ENCODE measurements around the gene GRM7. TPM values are rescaled to one million over a fixed set of nuclear protein-coding genes. Genes with fewer than 3 reads are reported as not detected.

GRM7 gene
- total RNA-seq, 1 experiment from 2014 or later: not detected

DNA sequence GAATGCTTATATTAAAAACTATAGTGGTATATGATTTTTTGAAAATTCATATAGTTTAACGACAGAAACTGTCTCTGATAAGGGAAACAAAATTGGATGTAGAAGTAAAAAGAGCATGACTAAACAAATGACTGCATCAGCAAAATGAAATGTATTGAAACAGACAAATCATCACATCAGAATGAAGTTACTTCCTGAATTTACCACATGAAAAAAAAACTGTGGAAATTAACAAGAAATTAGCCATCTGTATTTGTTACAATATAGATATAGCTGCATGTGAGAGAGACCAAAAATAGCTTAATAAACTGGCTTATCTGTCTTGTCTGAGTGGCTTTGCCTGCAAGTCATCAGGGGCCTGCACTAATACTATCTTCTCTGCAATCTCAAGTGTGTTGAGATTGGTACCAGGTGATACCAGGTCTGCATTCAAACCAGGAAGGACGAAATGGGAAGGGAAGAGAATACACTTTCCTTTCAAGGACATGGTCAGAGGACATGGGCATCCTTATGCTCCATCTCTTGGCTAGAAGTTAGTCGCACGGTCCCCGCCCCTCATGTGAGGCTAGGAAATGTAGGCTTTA lies 388.7 kb downstream of the GRM7 start:
- DNase-seq (ENCODE audit: low read depth, low spot score) (no peak), ATAC-seq (no peak)
- Histone ChIP-seq H3K9me2 (ENCODE audit: insufficient read depth) (no peaks in the 10 kb centered on the region), H3K4me1 (ENCODE audit: control insufficient read depth in 1 of 2, insufficient read depth in 2 of 2, low read length in 2 of 2) (no peaks in the 10 kb centered on the region), H3K9me3 (ENCODE audit: control insufficient read depth in 1 of 2, insufficient read depth in 1 of 2, low read depth in 1 of 2, low read length in 2 of 2) (no peaks in the 10 kb centered on the region), H3K9ac (ENCODE audit: low read length) (no peak overlapping the region), H3K79me2 (ENCODE audit: insufficient read depth, low read length) (no peaks in the 10 kb centered on the region), H3K36me3 (ENCODE audit: control insufficient read depth in 1 of 2, insufficient read depth in 2 of 2, low read length in 2 of 2) (no peaks in the 10 kb centered on the region), H3K4me2 (ENCODE audit: low read length) (no peak overlapping the region), H3K27me3 (ENCODE audit: insufficient read depth, low read length) (no peaks in the 10 kb centered on the region; the same call in 1 of the 2 replicates), H4K20me1 (ENCODE audit: insufficient read depth) (no peaks in the 10 kb centered on the region), H3K4me3 (replicated peaks in 1 of 2; ENCODE audit: low read depth in 1 of 2, low read length in 2 of 2) (no peak overlapping the region), H2AFZ (ENCODE audit: low read depth, low read length, poor library complexity, severe bottlenecking) (no peak overlapping the region), H3K27ac (ENCODE audit: low read depth, low read length) (no peak overlapping the region)
- intact Hi-C loops (cut with micrococcal nuclease): no loop called here
- ChIA-PET CTCF (no interaction called here), POLR2A (no interaction called here), RAD21 (ENCODE audit: low non-redundant PET in 1 of 2, low total read pairs in 2 of 2, uncharacterized antibody in 2 of 2, unreplicated experiment in 2 of 2) (no interaction called here)
- TF ChIP-seq EZH2phosphoT487 (IDR thresholded peaks at IDR 0.05; ENCODE audit: borderline replicate concordance): no peak
- TF ChIP-seq, protein P1, sequence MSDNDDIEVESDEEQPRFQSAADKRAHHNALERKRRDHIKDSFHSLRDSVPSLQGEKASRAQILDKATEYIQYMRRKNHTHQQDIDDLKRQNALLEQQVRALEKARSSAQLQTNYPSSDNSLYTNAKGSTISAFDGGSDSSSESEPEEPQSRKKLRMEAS (IDR thresholded peaks at IDR 0.05): no peak
- TF ChIP-seq CEBPB (IDR thresholded peaks at IDR 0.05; ENCODE audit: low read depth): no peak
- TF ChIP-seq ZBTB33 (IDR thresholded peaks at IDR 0.05; ENCODE audit: extremely low read depth, insufficient replicate concordance, low read length): no peak
- TF ChIP-seq JUND (IDR thresholded peaks at IDR 0.05): no peak
- TF ChIP-seq EGR1 (IDR thresholded peaks at IDR 0.05; ENCODE audit: low read depth): no peak
- no peak for TF ChIP-seq FOSL1 (IDR thresholded peaks at IDR 0.05; ENCODE audit: low read depth)
- TF ChIP-seq POLR2AphosphoS5 (IDR thresholded peaks at IDR 0.05; ENCODE audit: low read depth, low read length): no peak
- TF ChIP-seq POLR2A (IDR thresholded peaks at IDR 0.05; ENCODE audit: borderline replicate concordance, extremely low read depth, insufficient read depth, insufficient read length): no peak
- no peak for TF ChIP-seq EZH2 (IDR thresholded peaks at IDR 0.05)
- TF ChIP-seq ZNF274 (IDR thresholded peaks at IDR 0.05; ENCODE audit: low read depth, low read length): no peak
- TF ChIP-seq ATF3 (IDR thresholded peaks at IDR 0.05): no peak
- TF ChIP-seq SP1 (IDR thresholded peaks at IDR 0.05; ENCODE audit: low read depth): no peak
- no peak for TF ChIP-seq TCF7L2 (IDR thresholded peaks at IDR 0.05; ENCODE audit: borderline replicate concordance, extremely low read depth, insufficient read depth, insufficient read length)
- TF ChIP-seq SIN3A (IDR thresholded peaks at IDR 0.05; ENCODE audit: low read depth): no peak
- TF ChIP-seq, protein P2, sequence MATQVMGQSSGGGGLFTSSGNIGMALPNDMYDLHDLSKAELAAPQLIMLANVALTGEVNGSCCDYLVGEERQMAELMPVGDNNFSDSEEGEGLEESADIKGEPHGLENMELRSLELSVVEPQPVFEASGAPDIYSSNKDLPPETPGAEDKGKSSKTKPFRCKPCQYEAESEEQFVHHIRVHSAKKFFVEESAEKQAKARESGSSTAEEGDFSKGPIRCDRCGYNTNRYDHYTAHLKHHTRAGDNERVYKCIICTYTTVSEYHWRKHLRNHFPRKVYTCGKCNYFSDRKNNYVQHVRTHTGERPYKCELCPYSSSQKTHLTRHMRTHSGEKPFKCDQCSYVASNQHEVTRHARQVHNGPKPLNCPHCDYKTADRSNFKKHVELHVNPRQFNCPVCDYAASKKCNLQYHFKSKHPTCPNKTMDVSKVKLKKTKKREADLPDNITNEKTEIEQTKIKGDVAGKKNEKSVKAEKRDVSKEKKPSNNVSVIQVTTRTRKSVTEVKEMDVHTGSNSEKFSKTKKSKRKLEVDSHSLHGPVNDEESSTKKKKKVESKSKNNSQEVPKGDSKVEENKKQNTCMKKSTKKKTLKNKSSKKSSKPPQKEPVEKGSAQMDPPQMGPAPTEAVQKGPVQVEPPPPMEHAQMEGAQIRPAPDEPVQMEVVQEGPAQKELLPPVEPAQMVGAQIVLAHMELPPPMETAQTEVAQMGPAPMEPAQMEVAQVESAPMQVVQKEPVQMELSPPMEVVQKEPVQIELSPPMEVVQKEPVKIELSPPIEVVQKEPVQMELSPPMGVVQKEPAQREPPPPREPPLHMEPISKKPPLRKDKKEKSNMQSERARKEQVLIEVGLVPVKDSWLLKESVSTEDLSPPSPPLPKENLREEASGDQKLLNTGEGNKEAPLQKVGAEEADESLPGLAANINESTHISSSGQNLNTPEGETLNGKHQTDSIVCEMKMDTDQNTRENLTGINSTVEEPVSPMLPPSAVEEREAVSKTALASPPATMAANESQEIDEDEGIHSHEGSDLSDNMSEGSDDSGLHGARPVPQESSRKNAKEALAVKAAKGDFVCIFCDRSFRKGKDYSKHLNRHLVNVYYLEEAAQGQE (IDR thresholded peaks at IDR 0.05; ENCODE audit: low read depth): no peak
- no peak for TF ChIP-seq CBX3 (IDR thresholded peaks at IDR 0.05; ENCODE audit: low read depth)
- TF ChIP-seq YY1 (IDR thresholded peaks at IDR 0.05; ENCODE audit: extremely low read depth, insufficient replicate concordance, low read depth, low read length): no peak
- BruUV-seq (replicated peaks): no TSS peak
